8988T (cell line): ENCODE measurements around the gene TRABD2B.

Source experiments
- DNase-seq: peaks from one replicate; pipeline ENCODE4 v3.0.0; 2011

TRABD2B gene

DNA sequence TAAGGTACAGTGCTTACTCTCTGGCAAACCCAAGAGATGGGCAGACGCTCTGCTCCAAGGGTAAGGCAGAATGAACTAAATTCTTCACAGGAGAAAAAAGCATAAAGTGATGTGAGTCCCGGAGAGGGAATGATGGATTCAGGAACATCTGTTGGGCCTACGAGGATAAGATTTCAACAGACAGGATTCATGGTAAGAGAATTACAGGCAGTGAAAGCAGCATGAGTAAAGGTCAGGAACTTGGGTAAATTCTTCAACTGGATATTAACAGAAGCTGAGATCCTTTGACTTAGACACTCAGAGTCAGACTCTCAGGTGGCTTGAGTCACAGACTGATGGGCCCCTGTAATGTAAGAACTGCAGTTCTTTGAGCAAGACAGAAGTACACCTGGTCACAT is 152.6 kb downstream of the TRABD2B start:
- DNase-seq, result no peak

GRCh38 chr1:47843781-47844557 is 153.2 kb downstream of the TRABD2B start:
- no peak for DNase-seq

- DNase-seq, result no peak
Observed at GRCh38 chr1:47843059-47843458, 154.1 kb downstream of the TRABD2B start.

DNA sequence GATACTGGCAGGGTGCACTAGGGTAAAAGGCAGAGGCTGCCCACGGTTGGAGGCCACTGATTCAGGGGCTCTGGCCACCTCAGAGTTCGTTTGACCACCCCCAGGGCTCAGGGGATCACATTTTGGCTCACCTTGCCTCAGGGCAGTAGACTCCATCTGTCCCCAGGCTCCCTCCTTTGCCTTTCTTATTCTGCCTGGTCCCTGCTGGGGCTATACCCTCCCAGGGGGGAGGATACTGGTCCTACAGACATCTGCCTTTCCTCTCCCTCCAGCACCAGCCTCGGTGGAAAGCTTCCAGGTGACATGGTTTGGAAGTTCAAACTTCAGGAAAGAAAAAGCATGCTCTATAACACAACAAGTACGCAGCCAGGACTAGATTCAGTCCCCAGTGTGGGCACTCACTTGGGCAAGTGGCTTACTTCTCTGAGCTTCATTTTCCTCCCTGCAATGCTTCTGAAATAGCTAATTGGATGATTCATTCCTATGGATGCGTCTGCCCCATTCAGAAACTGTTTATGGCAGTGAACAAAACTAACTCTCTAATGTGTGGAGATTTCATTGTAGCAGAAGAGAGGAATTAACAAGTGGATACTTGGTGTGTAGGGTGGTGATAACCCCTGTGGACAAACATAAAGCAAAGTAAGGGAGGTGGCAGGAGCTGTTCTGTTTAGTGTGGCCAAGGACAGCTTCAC is 154.8 kb downstream of the TRABD2B start:
- DNase-seq, result no peak

- no peak for DNase-seq
Observed at GRCh38 chr1:47841356-47841755, 155.8 kb downstream of the TRABD2B start.

- no peak for DNase-seq
Observed at GRCh38 chr1:47840393-47841190, 156.6 kb downstream of the TRABD2B start.

DNA sequence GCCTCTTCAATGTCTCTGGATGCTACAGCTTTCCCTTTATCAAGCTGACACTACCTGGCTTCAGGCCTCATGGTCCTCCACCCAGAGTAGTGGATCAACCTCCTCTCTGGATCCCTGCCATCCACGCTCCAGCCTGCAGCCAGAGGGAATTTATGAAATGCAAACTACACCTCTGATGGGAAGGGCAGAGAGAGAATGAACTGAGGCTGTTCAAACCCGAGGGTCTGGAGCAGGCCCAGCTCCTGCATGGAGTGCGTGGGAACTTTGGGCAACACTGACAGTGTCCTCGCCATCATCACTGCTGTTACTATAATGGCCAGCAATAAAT is 157.8 kb downstream of the TRABD2B start:
- no peak for DNase-seq

- no peak for DNase-seq
Observed at GRCh38 chr1:47838562-47839432, 158.4 kb downstream of the TRABD2B start.

GRCh38 chr1:47837866-47838561 is 159.2 kb downstream of the TRABD2B start:
- DNase-seq, result no peak

DNA sequence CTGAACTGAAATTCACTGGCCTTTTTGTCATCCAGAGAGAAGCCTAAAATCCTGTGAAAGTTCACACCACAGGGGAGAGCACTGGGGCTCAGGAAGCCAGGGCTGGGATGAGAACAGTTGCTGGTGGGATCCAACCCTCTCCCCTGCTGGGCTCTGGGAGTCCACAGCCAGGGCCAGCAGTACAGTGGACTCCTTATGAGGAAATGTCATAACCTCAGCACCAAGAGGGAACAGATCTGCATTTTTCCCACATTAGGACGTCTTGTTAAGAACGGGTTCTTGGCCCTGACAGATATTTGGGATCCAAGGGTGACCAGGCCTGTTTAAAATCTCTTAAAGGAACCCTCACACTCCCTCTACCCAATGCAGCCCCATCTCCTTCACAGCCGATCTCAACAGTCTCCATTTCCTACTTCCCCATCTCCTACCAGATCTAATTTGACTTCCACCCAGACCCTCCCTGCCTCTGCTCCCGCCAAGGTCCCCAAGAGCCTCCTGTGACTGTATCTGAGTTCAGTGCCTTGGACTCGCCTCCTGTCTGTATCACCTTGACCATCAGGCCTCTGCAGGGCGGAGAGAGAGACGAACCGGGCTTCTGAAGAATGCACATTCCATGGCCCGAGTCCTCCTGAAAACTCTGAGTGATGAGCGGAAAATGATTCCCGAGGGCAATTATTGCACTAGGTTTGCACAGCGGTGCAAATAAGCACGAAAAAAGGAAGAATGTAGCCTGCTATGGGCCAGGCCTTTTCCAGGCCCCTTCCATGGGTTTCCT is 159.9 kb downstream of the TRABD2B start:
- no peak for DNase-seq

GRCh38 chr1:47835409-47835808 is 161.8 kb downstream of the TRABD2B start:
- no peak for DNase-seq

GRCh38 chr1:47834326-47834725 is 162.9 kb downstream of the TRABD2B start:
- no peak for DNase-seq

- no peak for DNase-seq
Observed at GRCh38 chr1:47830641-47831333, 166.4 kb downstream of the TRABD2B start.

DNA sequence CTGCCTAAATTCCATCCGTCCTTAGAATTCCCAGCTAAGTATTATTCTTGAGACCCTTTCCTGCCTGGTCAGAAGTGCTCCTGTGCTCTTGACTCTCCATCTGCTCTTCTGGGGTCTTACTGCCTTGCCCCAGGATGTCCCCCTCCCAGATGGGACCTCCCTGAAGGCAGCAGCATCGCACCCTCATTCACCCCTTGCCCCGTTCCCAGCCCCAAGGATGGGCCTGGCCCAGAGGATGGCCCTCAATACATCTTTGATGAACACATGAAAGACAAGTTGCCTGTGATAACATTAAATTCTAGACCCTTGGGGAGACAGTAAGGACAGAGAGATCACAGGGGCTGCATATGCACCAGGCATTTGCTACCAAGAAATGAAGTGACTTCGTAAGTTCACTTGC is 167.2 kb downstream of the TRABD2B start:
- no peak for DNase-seq

DNA sequence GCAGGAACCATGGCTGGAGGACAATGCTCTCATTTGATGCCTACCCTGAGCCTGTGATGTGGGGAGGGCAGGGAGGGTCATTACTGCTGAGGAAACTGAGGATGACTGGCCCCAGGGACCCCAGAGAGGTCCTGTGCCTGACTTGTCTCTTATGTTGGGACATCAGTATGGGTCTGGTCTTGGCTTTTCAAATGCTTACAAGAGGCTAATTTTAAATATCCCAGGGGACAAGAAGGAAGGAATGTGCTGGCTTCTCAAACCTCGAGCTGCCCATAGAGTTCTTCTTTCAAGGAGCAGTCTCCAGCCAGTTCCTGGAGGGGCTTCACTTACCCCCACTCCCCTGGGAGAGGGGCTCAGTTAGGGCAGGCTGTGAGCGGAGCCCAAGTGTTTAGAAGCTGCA is 168.2 kb downstream of the TRABD2B start:
- no peak for DNase-seq

DNA sequence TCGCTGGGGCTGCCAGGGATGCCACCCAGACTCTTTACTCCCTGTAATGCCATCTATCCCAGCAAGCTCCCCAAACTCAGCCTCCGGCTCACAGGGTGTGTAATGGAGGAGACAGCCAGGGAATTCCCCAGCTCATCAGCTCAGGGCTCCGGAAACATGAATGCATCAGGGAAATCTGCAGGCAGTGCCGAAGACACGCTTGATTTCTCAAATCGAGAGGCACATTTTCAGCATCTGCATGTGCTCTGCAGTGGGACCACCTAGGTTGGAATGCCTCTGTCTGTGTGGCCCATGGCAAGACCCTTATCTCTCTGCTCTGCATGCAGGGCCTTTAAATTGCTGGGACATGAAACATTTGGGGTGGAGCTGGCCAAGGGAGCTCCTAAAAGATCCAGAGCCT is 170.1 kb downstream of the TRABD2B start:
- no peak for DNase-seq

DNA sequence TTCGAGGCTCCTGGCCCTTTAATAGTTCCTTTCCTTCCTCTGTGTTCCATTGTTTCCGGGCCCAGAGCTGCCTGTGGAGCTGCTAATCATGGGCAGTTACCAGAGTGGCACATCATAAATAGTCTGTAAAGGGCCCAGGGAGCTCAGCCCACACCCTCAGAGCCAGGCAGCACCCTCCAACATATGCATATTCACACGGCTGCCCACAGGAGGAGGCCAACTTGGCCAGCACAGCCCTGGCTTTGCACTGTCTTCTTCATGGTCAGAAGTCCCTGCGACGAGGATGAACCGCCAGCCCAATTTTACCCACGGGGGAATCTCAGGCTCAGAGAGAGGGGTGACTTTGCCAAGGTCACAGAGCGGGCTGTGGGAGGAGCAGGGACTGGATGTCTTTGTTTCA is 172.5 kb downstream of the TRABD2B start:
- DNase-seq, result no peak

- DNase-seq, result no peak
Observed at GRCh38 chr1:47824297-47824696, 172.9 kb downstream of the TRABD2B start.

DNA sequence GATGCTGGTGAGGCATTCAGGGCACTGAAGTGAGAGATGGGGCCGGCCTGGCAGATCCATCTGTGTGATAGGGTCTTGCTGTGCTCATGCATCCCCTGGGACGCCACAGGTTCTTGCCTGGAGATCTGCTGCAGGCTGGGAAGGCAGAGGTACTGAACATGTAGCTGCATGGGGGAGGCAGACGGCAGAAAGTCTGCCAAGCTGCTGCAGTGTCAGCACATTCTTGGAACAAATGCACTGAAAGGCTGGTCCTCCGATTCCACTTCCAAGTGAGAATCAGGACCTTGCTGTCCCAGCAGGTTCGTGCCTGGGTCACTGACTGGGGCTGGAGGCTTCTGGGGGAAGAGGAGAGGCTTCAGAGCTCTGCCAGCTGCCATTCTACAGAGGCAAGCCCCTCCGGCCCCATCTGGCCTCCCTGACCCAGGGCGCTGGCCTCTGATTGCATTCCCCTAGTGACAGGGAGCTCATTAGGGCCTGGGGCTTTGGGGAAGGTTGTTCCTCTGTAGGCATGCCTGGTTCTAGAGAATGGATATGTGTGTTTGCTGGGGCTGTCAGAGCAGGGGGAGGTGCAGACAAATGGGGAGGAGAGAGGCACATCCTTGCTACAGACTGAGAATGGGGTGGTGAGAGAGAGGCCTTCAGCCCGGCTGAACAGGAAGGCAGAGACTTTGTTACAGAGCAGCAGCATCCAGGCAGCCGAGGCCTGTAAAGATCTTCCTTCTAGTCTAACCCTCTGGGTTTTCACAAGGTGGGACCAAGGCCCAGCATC is 174.0 kb downstream of the TRABD2B start:
- DNase-seq, result no peak

- no peak for DNase-seq
Observed at GRCh38 chr1:47821760-47822159, 175.4 kb downstream of the TRABD2B start.
